Raji (cell line): Measurements from ENCODE around the gene TRMT2B.

ENCODE experiments used
- POLR2A ChIP-seq: IDR thresholded peaks from 2 replicates; pipeline ENCODE4 v1.6.1; 2011; ENCODE audit warnings: low read depth, low read length, control low read depth; ENCODE audit not compliant: insufficient read depth

The TRMT2B gene

DNA sequence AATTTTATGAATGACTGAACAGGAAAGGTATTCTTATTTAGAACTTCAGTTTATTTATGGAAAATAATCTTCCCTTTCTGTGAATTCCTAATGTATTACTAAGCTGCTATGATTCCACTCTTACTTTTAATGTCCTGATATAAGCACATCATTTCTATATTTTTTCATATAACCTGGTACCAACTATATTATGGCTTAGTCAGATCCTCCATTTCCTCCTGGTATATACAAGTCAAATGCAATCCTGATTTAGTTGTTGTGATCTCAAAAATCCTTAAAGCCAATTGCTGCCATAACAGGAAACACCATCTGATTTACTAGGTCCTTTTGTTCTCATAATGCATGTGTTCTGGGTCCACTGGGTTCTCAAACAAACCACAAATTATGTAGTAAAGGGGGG, 26.8 kb downstream of the TRMT2B start:
- no peak for TF ChIP-seq POLR2A

DNA sequence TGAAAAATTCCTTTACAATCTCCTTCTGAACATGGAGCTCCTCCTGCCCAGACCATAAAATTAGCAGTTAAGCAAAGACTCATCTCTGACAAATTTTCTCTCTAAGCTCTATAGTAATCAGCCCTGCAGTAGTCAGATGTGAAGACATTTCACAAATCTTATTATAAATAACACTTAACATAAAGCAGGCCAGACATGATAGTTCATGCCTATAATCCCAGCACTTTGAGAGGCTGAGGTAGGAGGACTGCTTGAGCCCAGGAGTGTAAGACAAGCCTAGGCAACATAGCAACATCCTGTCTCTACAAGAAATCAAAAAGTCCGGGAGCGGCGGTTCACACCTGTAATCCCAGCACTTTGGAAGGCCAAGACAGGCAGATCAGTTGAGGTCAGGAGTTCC, 29.9 kb downstream of the TRMT2B start:
- TF ChIP-seq POLR2A: no peak

DNA sequence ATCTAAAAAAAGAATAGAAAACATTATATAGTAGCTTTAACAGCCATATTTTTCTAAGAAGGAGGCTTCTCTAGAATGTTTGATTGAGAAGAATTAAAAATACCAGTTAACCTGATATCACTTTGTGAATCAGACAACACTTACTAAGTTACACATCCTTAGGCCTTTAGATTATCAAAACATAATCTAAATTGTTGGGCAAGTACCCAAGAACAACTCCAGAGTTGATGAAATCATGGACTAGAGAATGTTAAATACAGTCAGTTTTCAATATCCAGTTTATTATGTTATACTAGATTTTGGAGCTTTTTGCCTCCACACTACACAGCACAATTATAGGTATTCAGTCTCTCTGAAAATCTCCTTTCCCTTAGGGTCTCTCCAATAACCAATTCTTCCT, 42.8 kb downstream of the TRMT2B start:
- TF ChIP-seq POLR2A: no peak

DNA sequence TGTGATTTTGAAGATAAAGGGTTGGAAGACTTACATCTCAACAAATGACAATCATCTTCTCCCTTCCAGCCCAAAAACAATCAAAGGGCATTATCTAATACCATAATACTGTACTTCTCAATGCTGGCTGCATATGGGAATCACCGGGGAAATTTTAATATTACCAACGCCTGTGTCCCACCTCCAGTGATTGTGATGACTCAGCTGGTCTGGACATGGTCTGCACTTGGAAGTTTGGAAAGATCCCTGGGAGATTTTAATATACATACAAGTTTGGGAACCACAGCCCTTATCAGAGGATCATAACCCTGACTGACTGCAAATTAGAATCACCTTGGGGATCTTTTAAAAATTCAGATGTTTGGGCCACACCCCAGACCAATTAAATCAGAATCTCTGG, 52.5 kb downstream of the TRMT2B start:
- no peak for TF ChIP-seq POLR2A

DNA sequence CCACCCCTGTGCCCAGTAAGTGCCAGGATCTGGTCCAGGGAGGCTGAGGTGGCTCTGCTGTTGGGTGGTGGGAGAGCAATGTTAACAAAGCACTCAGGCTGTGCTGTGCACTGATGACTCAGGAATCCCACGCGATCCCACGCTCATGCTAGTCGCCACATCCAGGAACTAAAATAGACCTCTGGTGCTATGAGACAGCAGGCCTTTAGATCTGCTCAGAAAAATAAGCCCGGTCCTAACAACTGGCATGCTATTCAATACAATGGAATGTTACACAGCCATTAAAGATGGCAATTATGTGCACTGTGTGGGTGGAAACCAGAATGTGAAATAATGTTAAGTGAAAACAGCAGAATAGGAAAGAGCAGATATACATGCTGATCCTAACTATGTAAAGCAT, 56.4 kb downstream of the TRMT2B start:
- TF ChIP-seq POLR2A: no peak

DNA sequence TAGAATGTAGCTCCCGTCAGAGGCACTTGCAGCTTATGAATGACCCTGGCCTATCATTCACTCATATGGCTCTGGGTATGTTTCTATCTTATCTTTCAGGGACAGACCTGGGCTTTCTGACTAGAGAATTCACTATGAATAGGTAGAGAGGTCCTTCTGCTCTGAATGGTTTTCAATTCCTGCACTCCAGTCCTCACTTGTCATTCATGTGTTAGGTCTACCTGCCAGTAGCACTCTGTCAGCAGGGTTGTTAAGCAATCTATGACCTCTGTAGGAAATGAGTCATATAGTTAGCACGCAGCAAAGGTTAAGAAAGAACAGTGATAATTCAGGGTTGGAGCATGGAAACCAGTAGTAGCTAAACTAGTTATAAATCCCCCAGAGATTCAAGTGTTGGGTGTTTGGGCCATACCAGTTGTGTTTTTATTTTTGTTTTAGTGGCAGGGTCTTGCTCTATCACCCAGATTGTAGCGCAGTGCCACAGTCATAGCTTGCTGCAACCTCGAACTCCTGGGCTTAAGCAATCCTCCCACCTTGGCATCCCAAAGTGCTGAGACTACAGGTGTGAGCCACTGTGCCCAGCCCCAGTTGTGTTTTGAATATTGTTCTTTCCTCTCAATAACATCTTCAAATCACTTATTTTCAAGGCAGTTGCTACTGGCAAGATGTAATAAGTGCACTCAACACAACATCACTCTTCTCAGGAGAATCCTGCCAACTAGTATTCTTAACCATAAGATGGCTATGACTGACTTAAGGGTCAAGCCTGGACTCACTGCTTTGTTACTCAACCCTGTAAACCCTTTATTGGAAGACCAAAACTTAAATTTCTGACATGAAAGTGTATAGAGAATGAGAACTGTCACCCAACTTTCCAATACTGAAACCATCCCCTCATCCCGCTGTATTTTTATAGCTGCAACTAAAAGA, 57.3 kb downstream of the TRMT2B start:
- no peak for TF ChIP-seq POLR2A

DNA sequence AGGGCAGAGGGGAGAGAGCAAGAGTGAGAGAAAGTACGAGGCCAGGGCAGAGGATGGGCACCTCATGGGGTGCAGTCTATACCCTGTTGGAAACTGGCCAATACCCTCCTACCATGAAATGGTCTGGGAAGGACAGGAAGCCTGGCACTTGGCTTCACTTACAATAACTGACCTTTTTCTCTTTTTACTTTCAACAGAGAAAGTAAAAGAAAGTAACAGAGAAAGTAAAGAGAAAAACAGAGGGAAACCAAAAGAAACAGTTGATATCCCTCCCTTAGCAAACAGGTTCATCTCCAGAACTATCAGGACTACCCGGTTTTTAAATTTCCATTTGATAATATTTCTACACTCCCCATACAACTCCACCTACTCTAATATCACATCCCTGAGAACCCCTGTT, 61.8 kb downstream of the TRMT2B start:
- no peak for TF ChIP-seq POLR2A

DNA sequence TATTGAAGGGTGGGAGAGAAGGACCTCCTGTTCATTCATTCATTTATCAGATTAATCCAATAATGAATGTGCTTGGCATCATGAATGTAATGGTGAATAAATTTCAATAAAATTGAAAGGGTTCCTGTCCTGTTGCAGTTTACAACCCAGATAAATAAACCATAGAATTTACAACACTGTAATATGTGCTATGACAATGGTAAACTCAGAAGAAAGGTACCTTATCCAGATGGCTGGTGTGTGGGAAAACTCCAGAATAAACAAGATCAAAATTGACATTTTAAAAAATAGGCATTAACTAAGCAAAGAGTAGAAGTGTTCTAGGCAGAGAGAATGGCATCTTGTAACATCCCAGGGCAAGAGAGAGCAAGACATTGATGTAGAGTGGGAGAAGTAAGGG, 67.1 kb downstream of the TRMT2B start:
- TF ChIP-seq POLR2A: no peak

DNA sequence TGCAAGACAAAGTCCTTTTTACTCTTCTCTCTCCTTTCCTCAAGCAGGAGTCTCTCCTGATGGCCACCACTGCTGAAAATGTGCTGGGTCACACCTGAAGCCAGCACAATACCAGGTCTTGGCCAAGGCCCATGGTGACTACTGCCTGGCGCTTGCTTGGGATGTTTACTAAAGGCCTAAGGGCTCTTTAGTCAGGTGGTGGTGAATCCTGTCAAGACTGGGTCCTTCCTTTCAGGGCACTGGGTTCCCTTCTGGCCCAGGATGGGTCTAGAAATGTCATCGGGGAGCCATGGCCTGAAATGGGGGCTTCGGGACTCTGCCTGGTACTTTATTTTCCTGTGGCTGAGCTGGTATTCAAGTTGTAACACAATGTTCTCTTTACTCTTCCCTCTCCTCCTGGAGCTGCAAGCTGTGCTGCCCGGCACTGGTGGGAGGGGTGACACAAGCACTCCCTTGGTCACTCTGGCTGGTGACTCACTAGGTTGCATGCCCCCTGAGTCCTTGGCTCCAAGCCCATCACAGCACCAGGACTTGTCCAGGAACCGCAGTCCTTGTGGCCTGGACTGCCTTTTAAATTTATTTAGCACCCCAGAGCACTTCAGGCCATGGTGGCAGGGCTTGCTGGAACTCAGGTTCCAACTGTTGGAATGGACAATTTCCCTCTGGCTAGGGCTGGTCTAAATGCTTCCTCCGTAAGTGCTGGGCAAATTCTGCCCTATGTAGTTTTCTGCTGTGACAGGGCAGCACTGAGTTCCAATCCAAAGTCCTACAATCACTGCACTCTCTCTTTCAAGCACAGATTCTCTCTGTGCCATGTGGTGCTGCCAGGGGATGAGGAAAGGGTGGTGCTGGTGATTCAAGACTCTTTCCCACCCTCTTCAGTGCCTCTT, 71.1 kb downstream of the TRMT2B start:
- no peak for TF ChIP-seq POLR2A

DNA sequence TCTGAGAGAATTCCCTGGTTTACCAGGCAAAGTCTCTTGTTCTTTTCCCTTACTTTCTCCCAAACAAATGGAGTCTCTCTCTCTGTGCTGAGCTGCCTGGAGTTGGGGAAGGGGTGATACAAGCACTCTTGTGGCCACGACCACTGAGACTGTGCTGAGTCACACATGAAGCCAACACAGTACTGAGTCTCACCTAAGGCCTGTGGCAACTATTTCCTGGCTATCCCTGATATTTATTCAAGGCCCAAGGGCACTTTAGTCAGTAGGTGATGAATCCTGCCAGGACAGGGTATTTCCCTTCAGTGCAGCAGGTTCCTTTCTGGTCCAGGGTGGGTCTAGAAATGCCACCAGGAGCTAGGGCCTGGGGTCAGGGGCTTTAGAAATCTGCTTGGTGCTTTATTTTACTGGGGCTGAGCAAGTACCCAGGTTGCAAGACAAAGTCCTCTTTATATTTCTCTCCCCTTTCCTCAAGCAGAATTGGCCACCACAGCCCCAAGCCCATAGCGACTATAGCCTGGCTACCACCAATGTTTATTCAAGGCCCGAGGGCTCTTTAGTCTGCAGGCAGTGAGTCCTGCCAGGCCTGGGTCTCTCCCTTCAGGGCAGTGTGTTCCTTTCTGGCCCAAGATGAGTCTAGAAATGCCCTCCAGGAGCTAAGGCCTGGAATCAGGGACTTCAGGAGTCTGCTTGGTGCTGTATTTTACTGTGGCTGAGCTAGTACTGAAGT, 71.9 kb downstream of the TRMT2B start:
- no peak for TF ChIP-seq POLR2A

DNA sequence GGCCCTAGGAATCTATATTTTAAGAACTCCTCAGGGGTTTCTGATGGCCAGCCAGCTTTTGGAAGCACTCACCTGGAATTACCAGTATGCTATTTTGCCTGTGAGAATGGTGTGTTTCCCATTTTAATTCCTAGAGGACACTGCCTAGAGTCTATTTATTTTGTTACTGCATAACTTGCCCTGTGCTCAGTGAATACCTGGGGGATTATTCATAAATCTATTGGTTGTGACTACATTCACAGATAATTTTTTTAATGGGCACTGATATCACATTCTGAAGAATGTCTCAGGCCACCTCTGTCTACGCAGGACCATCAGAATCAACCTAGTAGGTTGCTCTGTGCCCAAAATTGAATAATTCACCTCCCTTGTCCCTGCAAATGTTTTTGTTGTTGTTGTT, 75.7 kb downstream of the TRMT2B start:
- no peak for TF ChIP-seq POLR2A

DNA sequence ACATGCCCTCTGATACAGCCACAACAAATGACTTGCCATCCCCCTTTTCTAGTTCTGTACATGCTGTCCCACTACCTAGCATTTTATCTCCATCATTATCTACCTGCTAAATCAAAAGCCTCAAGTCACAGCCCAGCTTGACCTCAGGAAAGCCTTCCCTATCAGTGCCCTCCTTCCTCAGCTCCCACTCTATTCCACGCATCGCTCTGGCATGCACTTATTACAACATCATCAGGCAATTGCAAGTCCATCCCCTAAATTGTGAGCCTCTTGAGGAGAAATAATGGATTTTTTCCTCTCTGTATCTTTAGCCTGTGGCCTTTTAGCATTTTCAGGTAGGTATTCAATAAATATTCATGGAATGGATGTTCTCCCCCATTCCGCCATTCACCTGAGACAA, 76.7 kb downstream of the TRMT2B start:
- TF ChIP-seq POLR2A: no peak

DNA sequence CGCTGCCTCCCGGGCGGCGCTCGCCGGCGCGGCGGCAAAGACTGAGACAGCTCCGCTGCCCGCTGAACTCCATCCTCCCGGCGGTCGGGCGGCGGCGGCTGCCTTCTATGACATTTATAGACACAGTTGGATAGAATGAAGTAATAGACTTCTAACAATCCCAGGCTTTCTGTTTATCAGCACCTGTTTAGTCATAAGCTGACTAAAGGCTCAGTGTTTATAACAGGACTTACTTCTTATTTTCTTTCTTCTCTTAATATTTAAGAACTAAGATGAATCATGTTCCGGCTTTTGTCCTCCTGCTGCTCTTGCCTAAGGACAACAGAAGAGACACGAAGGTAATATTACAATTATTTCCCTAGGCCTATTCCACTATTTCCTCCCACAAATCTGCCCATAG, 78.5 kb downstream of the TRMT2B start:
- TF ChIP-seq POLR2A: no peak

DNA sequence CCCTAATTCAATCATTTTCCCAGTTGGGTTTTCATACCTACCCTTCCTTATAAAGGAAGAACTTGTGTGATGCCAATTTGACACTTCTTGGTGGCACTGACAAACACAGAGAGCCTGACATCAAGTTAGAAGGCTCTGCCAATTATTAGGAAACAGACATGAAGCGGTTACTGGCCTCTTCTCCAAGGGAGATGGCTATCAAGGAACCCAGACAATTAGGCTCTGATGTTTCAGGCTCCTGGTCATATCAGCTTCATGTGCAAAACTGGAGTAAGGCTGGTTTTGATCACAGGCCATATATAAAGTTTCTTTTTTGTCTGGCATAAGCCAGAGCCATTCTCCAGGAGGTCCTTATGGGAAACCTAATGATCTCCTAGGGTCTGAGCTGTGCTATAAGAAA, 82.0 kb downstream of the TRMT2B start:
- no peak for TF ChIP-seq POLR2A

DNA sequence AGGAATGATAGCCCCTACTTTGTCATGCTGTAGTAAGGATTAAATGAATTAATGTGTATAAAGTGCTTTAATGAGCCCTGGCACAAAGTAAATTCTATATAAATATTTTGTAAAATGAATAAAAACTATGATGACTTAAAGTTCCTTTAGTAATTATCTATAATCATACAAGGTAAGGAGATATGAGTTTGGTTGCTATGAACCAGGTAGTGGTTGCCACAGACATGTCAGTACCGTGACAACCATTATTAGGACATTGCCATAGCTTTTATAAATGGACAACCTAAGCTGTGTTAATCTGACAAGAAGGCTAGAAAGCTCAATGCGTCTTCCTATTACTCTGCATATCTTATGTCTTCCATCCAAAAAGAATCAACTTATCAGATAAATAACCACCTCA, 82.5 kb downstream of the TRMT2B start, which contains the start of gene ARL13A:
ARL13A (plus strand) TSS at position 301 of the 400 bp plus-strand sequence. CDS start 3,982 bp downstream, outside the sequence.
- no peak for TF ChIP-seq POLR2A

DNA sequence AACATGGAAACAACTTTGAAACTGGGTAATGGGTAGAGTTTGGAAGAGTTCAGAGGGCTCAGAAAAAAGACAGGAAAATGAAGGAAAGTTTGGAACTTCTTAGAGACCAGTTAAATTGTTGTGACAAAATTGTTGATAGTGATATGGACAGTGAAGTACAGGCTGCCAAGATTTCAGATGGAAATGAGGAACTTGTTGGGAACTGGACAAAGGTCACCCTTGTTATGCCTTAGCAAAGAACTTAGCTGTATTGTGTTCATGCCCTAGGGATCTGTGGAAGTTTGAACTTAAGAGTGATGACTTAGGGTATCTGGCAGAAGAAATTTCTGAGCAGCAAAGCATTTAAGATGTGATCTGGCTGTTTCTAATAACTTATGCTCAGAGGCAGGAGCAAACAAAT, 87.5 kb downstream of the TRMT2B start:
- TF ChIP-seq POLR2A: no peak

DNA sequence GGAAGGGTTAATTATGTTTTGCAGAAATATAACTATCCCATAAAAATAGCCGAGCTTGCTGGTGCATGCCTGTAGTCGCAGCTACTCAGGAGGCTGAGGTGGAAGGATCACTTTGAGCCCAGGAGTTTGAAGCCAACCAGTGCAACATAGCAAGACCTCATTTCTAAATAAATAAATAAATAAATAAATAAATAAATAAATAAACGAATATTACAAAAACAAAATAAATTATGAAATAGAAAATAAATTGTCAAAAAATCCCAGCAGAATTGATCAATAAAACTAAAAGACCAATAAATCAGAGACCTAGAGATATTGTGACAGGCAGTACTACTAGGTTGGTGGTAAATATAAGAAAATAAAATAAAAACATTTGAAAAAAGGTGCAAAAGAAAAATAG, 89.1 kb downstream of the TRMT2B start:
- no peak for TF ChIP-seq POLR2A
